Activated T-cell treated with anti-CD3 and anti-CD28 coated beads, Interleukin-2, amount 50 U/mL, for 48 hours (primary cell): ENCODE results near the gene C5orf63.
"Not testable (repeated sequence)": the region's sequence is repeated elsewhere in the genome, so short reads cannot be mapped to it uniquely, and the experiment has no call there.

Source experiments
- DNase-seq, 2 experiments: peaks; one replicate each; pipeline ENCODE4 v3.0.0-alpha.2; 2020

Gene C5orf63

GRCh38 chr5:127005282-127005681 lies 68.0 kb downstream of the C5orf63 start:
- not testable (repeated sequence) for DNase-seq

DNA sequence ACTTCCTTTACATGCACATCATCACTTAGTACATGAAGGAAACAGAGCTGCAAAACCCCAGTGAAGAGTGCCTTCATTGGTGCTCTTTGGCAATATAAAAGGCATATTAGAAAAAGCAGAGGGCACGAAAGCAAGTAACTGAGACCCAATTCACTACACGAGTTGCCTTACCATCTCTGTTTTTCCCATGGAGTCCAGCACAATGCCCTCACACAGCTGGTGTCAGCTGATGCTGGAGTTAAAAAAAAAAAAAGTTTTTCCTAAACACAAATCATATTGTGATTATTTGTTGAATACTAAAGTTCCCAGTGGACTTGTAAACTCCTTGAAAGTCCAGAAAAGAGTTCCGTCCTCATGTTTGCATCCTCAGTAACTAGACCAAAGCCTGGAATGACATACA lies 68.6 kb downstream of the C5orf63 start:
- DNase-seq, result no peak

GRCh38 chr5:127003798-127004495 lies 69.4 kb downstream of the C5orf63 start:
- DNase-seq, result no peak

DNA sequence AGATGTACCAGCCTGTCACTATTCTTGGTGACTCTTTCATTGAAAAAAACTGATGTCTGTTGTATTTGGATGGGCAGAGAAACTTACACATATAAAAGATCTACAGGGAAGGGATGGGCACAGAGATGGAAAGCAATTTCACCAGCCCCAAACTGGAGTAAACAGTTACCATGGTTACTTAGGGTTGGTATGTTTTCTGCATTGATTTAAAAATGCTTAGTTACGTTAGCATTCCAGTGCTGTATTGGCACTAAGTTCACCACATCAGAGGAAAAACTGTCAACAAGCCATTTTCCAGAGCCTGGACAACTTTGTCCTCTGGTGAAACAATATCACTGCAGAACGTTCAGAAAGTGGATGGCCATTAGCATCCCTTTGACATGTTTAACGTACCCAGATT lies 70.9 kb downstream of the C5orf63 start:
- no peak for DNase-seq

GRCh38 chr5:127001621-127002296 lies 71.5 kb downstream of the C5orf63 start:
- no peak for DNase-seq
